HepG2 (cell line): ENCODE measurements around the gene GCSAM. TPM values are rescaled to one million over a fixed set of nuclear protein-coding genes. Genes with fewer than 3 reads are reported as not detected.

ENCODE experiments used
- AHR ChIP-seq: IDR thresholded peaks from 2 replicates; pipeline ENCODE4 v1.6.1; 2018; ENCODE audit warnings: missing genetic modification reagents, missing compliant biosample characterization
- ATF6 ChIP-seq: sonication (generic); formaldehyde crosslinking; conservative IDR thresholded peaks from 2 replicates; pipeline ENCODE4 v1.4.0; 2020; ENCODE audit warnings: missing genetic modification reagents
- CBX2 ChIP-seq, 2 experiments: fragments of 200-600 bp in 1 of 2; sonication (generic); formaldehyde crosslinking in 1 of 2; IDR thresholded peaks; 2 replicates each; pipeline versions ENCODE4 v1.7.0 to v1.8.1; 2018 to 2022; ENCODE audit warnings: low read depth in 2 of 2, low read length in 1 of 2, mild to moderate bottlenecking in 1 of 2, missing genetic modification reagents in 1 of 2
- CCDC6 ChIP-seq: sonication (generic); formaldehyde crosslinking; IDR thresholded peaks from 2 replicates; pipeline ENCODE4 v1.8.1; 2022; ENCODE audit warnings: mild to moderate bottlenecking, missing genetic modification reagents, moderate library complexity
- FOXA3 ChIP-seq: IDR thresholded peaks from 2 replicates; pipeline ENCODE4 v1.6.1; 2016; ENCODE audit warnings: missing genetic modification reagents, missing compliant biosample characterization
- MAX ChIP-seq: IDR thresholded peaks from 2 replicates; pipeline ENCODE4 v1.6.1; 2012; ENCODE audit warnings: inconsistent platforms
- MXD4 ChIP-seq: IDR thresholded peaks from 2 replicates; pipeline ENCODE4 v1.6.1; 2016; ENCODE audit warnings: mild to moderate bottlenecking, missing biosample characterization, missing genetic modification reagents
- MYPOP ChIP-seq: sonication (generic); formaldehyde crosslinking; IDR thresholded peaks from 2 replicates; pipeline ENCODE4 v1.8.1; 2023; ENCODE audit warnings: mild to moderate bottlenecking, moderate library complexity, missing genetic modification reagents
- NONO ChIP-seq, 2 experiments: fragments of 450-650 bp in 1 of 2; sonication (generic) in 1 of 2; formaldehyde crosslinking in 1 of 2; IDR thresholded peaks in 1 of 2; conservative IDR thresholded peaks in 1 of 2; 2 replicates each; pipeline versions ENCODE4 v1.6.1 to v1.8.0; 2017 to 2022; ENCODE audit warnings: mild to moderate bottlenecking in 1 of 2, missing genetic modification reagents in 1 of 2, moderate library complexity in 1 of 2
- TAF1 ChIP-seq: sonication (generic); formaldehyde crosslinking; IDR thresholded peaks from 2 replicates; pipeline ENCODE4 v1.4.0; 2020; ENCODE audit warnings: missing genetic modification reagents
- TFE3 ChIP-seq: IDR thresholded peaks from 2 replicates; pipeline ENCODE4 v1.6.1; 2016
- ZBTB14 ChIP-seq: sonication (generic); formaldehyde crosslinking; IDR thresholded peaks from 2 replicates; pipeline ENCODE4 v1.4.0; 2020; ENCODE audit warnings: missing genetic modification reagents
- ZBTB38 ChIP-seq: sonication (generic); formaldehyde crosslinking; IDR thresholded peaks from 2 replicates; pipeline ENCODE4 v1.5.1; 2020; ENCODE audit warnings: mild to moderate bottlenecking, missing genetic modification reagents
- ZFY ChIP-seq: sonication (generic); formaldehyde crosslinking; IDR thresholded peaks from 2 replicates; pipeline ENCODE4 v1.4.0; 2020; ENCODE audit warnings: missing genetic modification reagents
- ZNF333 ChIP-seq: sonication (generic); formaldehyde crosslinking; IDR thresholded peaks from 2 replicates; pipeline ENCODE4 v1.4.0; 2020; ENCODE audit warnings: mild to moderate bottlenecking, missing genetic modification reagents, borderline replicate concordance
- ZNF709 ChIP-seq: sonication (generic); formaldehyde crosslinking; IDR thresholded peaks from 2 replicates; pipeline ENCODE4 v1.5.0; 2020; ENCODE audit warnings: mild to moderate bottlenecking, missing genetic modification reagents
- ZNF781 ChIP-seq: sonication (generic); formaldehyde crosslinking; IDR thresholded peaks from 2 replicates; pipeline ENCODE4 v1.5.1; 2020; ENCODE audit warnings: borderline replicate concordance, mild to moderate bottlenecking, missing genetic modification reagents; ENCODE audit errors: not compliant biosample characterization
- ZSCAN25 ChIP-seq: sonication (generic); formaldehyde crosslinking; IDR thresholded peaks from 2 replicates; pipeline ENCODE4 v1.8.0; 2022; ENCODE audit warnings: mild to moderate bottlenecking, missing genetic modification reagents
- ZSCAN5A ChIP-seq: sonication (generic); formaldehyde crosslinking; IDR thresholded peaks from 2 replicates; pipeline ENCODE4 v1.8.0; 2022; ENCODE audit warnings: mild to moderate bottlenecking, missing genetic modification reagents, borderline replicate concordance
- polyA plus RNA-seq, 8 experiments: library from polyadenylated mRNA; depleted of rRNA in 3 of 8; stranded (reverse) in 7 of 8; unstranded in 1 of 8; fragments of >200 nt; fragmentation: Illumina TruSeq in 4 of 8; extraction: Trizol in 4 of 8; gene quantifications; 2 replicates each; pipeline versions ENCODE4 v1.2.1 to v1.2.3, GENCODE V29; 2011 to 2016; ENCODE audit warnings: low read depth in 4 of 8, missing spikeins in 1 of 8, mixed read lengths in 1 of 8; ENCODE audit not compliant: insufficient read depth in 1 of 8
- total RNA-seq, 5 experiments: library from RNA; depleted of rRNA; stranded (reverse); fragments of >200 nt; fragmentation: Illumina TruSeq; extraction: Trizol; gene quantifications; 2 replicates each; pipeline ENCODE4 v1.2.3, GENCODE V29; 2016; ENCODE audit warnings: low read depth in 1 of 5

The GCSAM gene
- total and polyA plus RNA-seq, 2 of the 13 experiments (the other 11 are each of a cell fraction or from before 2014, with no cell fraction given): not detected

- TF ChIP-seq TFE3 (CRISPR knock-in tag): peak; percentile 50; the same call in 1 of the 2 replicates
- 0 out of 2 replicates have a peak, but pooled peaks have one; percentile 23 for TF ChIP-seq ZSCAN25 (CRISPR knock-in tag)
- peak; percentile 90 for TF ChIP-seq MAX
- TF ChIP-seq ZBTB14 (CRISPR knock-in tag): no peak
- peak; percentile 85; the same call in 1 of the 2 replicates for TF ChIP-seq ZNF709
- no peak for TF ChIP-seq NONO (IDR thresholded peaks at IDR 0.05)
- TF ChIP-seq NONO (CRISPR knock-in tag; conservative IDR thresholded peaks at IDR 0.05): peak; percentile 63; the same call in 1 of the 2 replicates
- TF ChIP-seq ZNF333 (CRISPR knock-in tag): no peak
- TF ChIP-seq MXD4: peak; percentile 70; the same call in 1 of the 2 replicates
- no peak for TF ChIP-seq ATF6
- 0 out of 2 replicates have a peak, but pooled peaks have one; percentile 44 for TF ChIP-seq ZBTB38 (CRISPR knock-in tag)
- peak; percentile 65 for TF ChIP-seq ZNF781 (CRISPR knock-in tag)
- TF ChIP-seq MYPOP: peak; percentile 52; the same call in 1 of the 2 replicates
- peak; percentile 62 for TF ChIP-seq TAF1 (CRISPR knock-in tag)
- TF ChIP-seq CCDC6 (CRISPR knock-in tag): peak; percentile 45; the same call in 1 of the 2 replicates
- peak; percentile 72; the same call in 1 of the 2 replicates for TF ChIP-seq ZSCAN5A (CRISPR knock-in tag)
- peak; percentile 63 for TF ChIP-seq ZFY (CRISPR knock-in tag)
- TF ChIP-seq AHR: peak; percentile 87; the same call in 1 of the 2 replicates
- TF ChIP-seq FOXA3 (CRISPR knock-in tag): no peak
- TF ChIP-seq CBX2 (IDR thresholded peaks at IDR 0.05; ENCODE audit: low read depth, low read length): no peak
- TF ChIP-seq CBX2 (CRISPR knock-in tag; IDR thresholded peaks at IDR 0.05; ENCODE audit: low read depth): 0 out of 2 replicates have a peak, but pooled peaks have one; percentile 68
These were observed 46.8 kb downstream of the GCSAM start, which contains the start of gene C3orf52 (continued) for GRCh38 chr3:112086076-112086854.
